ENCODE data around the gene NAPSA. TPM values are rescaled to one million over a fixed set of nuclear protein-coding genes. Genes with fewer than 3 reads are reported as not detected.

Gene NAPSA
- total and polyA plus RNA-seq, 2 of the 8 experiments (the other 6 are each of a cell fraction or from before 2014, with no cell fraction given): 0.71 to 0.73 TPM

DNA sequence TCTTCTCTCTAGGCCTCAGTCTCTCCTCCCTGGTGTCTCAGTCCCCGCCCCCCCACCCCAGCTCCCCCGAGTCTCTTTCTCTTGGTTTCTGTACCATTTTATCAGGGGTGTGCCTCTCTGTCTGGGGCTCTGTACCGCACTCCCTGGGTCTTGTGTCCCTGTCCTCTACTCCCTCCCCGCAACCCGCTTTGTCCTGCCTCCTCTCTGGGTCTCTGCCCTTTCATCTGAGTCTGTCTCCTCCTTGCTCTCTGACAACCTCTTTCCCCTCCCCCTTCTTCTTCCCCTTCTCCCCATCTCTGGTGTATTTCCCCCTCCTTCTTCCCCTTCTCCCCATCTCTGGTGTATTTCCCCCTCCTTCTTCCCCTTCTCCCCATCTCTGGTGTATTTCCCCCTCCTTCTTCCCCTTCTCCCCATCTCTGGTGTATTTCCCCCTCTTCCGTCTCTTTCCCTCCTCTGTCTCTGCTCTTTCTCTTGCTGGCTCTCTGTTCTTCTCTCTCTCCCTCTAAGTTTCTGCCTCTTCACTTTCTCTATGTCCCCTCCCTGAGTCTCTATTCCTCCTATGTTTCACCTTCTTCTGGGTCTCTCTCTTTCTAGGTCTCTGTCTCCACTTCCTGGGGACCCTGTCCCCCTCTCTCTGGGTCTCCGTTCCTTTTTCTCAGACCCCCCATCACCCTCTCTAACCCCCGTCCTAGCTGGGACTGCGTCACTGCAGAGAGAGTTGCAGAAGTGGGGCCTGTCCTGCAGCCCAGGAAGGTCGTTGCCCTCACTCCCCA lies 34.0 kb downstream of the NAPSA start:
- Histone ChIP-seq H3K23me2 (ENCODE audit: low read depth, low read length) (peaks cover 36% of the 10 kb centered on the region), H3K56ac (replicated peaks; ENCODE audit: insufficient read length, low read depth, low read length) (no peak overlapping the region), H2AK5ac (ENCODE audit: low read depth, low read length) (no peak overlapping the region), H2BK15ac (ENCODE audit: low read length) (no peak overlapping the region), H3K79me1 (ENCODE audit: low read depth, low read length) (no peaks in the 10 kb centered on the region; the same call in 1 of the 2 replicates), H2BK12ac (ENCODE audit: low read depth, low read length) (peak overlapping the region; percentile 78), H2AFZ (ENCODE audit: low read length) (no peak overlapping the region), H3K4ac (replicated peaks; ENCODE audit: insufficient read length, low read depth, low read length) (no peak overlapping the region), H3K14ac (ENCODE audit: insufficient read length) (no peak overlapping the region), H4K20me1 (replicated peaks in 1 of 2; ENCODE audit: control insufficient read depth in 1 of 2, insufficient read depth in 2 of 2, low read length in 2 of 2) (peaks cover 7 to 10% of the 10 kb centered on the region in 2 experiments), H3K27me3 (replicated peaks in 1 of 4; ENCODE audit: control insufficient read depth in 3 of 4, extremely low read depth in 1 of 4, insufficient read depth in 3 of 4, low read length in 3 of 4) (peaks cover 5 to 15% (median 12%) of the 10 kb centered on the region in 4 experiments; a peak in 6 of 7 replicates), H4K5ac (ENCODE audit: insufficient read length, low read depth, low read length) (no peak overlapping the region), H3K79me2 (ENCODE audit: control insufficient read depth in 1 of 2, insufficient read depth in 2 of 2, low read length in 2 of 2) (peaks cover 3 to 10% of the 10 kb centered on the region in 2 experiments; a peak in 2 of 4 replicates), H3K27ac (ENCODE audit: low read depth, low read length) (no peak overlapping the region), H2BK5ac (ENCODE audit: low read depth, low read length) (no peak overlapping the region), H4K91ac (replicated peaks; ENCODE audit: insufficient read length, low read length) (no peak overlapping the region), H3K23ac (ENCODE audit: insufficient read length) (no peak overlapping the region), H4K8ac (ENCODE audit: extremely low read depth, insufficient read depth, low read length) (no peak overlapping the region), H3K4me1 (replicated peaks in 1 of 4; ENCODE audit: control insufficient read depth in 3 of 4, insufficient read depth in 4 of 4, low read length in 3 of 4) (peaks cover 2 to 29% (median 14%) of the 10 kb centered on the region in 4 experiments), H2BK20ac (ENCODE audit: low read length) (no peak overlapping the region; the same call in 1 of the 2 replicates), H3K18ac (ENCODE audit: extremely low read depth, low read length) (peak overlapping the region; percentile 15; the same call in 1 of the 2 replicates), H3K4me2 (ENCODE audit: insufficient read depth in 1 of 2, low read depth in 2 of 2, low read length in 2 of 2) (peak overlapping the region; percentile 75 to 98), H2BK120ac (replicated peaks; ENCODE audit: low read depth, low read length) (no peak overlapping the region), H3K36me3 (ENCODE audit: control insufficient read depth in 2 of 4, insufficient read depth in 4 of 4, low read length in 3 of 4) (no peaks in the 10 kb centered on the region), H3K9me3 (ENCODE audit: insufficient read depth in 2 of 2, low read depth in 1 of 2, low read length in 1 of 2) (no peaks in the 10 kb centered on the region), H3K9ac (replicated peaks in 1 of 4; ENCODE audit: extremely low read depth in 1 of 4, low read depth in 3 of 4, low read length in 3 of 4) (peak overlapping the region in 3 of 4 experiments; percentile 16 to 92 (median 87); a peak in 3 of 7 replicates), H3K4me3 (ENCODE audit: extremely low read depth in 1 of 4, insufficient read depth in 2 of 4, low read depth in 3 of 4, low read length in 4 of 4) (peak overlapping the region; percentile 74 to 96 (median 86))
- POLR2A ChIA-PET (ENCODE audit: partially characterized antibody): interaction anchor here (0.6 to 4.3 kb wide), 6 partner anchors 10 to 153 kb away, joined by 3 to 29 read pairs (median 4); no protein-coding TSS in a partner anchor
- TF ChIP-seq SP1 (IDR thresholded peaks at IDR 0.05; ENCODE audit: low read depth, low read length) (0 out of 2 replicates have a peak, but pooled peaks have one; percentile 38), EGR1 (IDR thresholded peaks at IDR 0.05; ENCODE audit: borderline replicate concordance, low read depth, low read length) (peak; percentile 55; the same call in 1 of the 2 replicates), SUZ12 (IDR thresholded peaks at IDR 0.05; ENCODE audit: low read length) (peak; percentile 13; the same call in 1 of the 2 replicates), SIN3A (conservative IDR thresholded peaks at IDR 0.05 in 1 of 2, IDR thresholded peaks at IDR 0.05 in 1 of 2; ENCODE audit: low read depth in 1 of 2, low read length in 2 of 2) (peak; percentile 63 to 85; a peak in 1 of 4 replicates)
- TF ChIP-seq, protein P1, sequence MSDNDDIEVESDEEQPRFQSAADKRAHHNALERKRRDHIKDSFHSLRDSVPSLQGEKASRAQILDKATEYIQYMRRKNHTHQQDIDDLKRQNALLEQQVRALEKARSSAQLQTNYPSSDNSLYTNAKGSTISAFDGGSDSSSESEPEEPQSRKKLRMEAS (IDR thresholded peaks at IDR 0.05): no peak
- FAIRE-seq (no peak), DNase-seq (ENCODE audit: low read depth in 1 of 2, low spot score in 2 of 2) (peak in 1 of 2 experiments; percentile 61)
- CTCF ChIA-PET (ENCODE audit: partially characterized antibody): interaction anchor here (0.6 to 1.3 kb wide), 3 partner anchors 12 to 338 kb away, joined by 3 read pairs; no protein-coding TSS in a partner anchor
- WGBS, 2 experiments (ENCODE audit: extremely low coverage in 1 of 2, insufficient coverage in 1 of 2, insufficient read length in 1 of 2, insufficient replicate concordance in 2 of 2, low coverage in 1 of 2, low lambda C conversion rate in 2 of 2, missing lambda C conversion rate in 1 of 2): 17% methylated on average over 8 of the region's 10 CpGs; no CpG with 5 or more reads in 1 of the 2 experiments

Measured in H1 (cell line).